HG03520 (cell line): Measurements from ENCODE around the gene TBCK.
A peak's percentile ranks its signal among the peaks of the same experiment; 100 is the strongest.

Experiments used
- ATAC-seq: cut with Tn5 transposase; IDR thresholded peaks from one replicate; pipeline ENCODE4 v1.9.1; 2021; ENCODE audit warnings: mild to moderate bottlenecking, moderate library complexity; ENCODE audit not compliant: unreplicated experiment

Gene TBCK

GRCh38 chr4:106289737-106290136 lies 26.3 kb downstream of the TBCK start:
- no peak for ATAC-seq

GRCh38 chr4:106287353-106287969 lies 28.5 kb downstream of the TBCK start:
- no peak for ATAC-seq

GRCh38 chr4:106286611-106287010 lies 29.4 kb downstream of the TBCK start:
- no peak for ATAC-seq

GRCh38 chr4:106284227-106284626 lies 31.8 kb downstream of the TBCK start:
- ATAC-seq = no peak

- no peak for ATAC-seq
Measured at GRCh38 chr4:106277140-106277675, 38.8 kb downstream of the TBCK start.

GRCh38 chr4:106273831-106274230 lies 42.2 kb downstream of the TBCK start:
- ATAC-seq = no peak

- no peak for ATAC-seq
Measured at GRCh38 chr4:106270736-106271135, 45.3 kb downstream of the TBCK start.

GRCh38 chr4:106269711-106270110 lies 46.3 kb downstream of the TBCK start:
- no peak for ATAC-seq

GRCh38 chr4:106268786-106269185 lies 47.2 kb downstream of the TBCK start:
- no peak for ATAC-seq

GRCh38 chr4:106266201-106266600 lies 49.8 kb downstream of the TBCK start:
- ATAC-seq = peak; percentile 50

GRCh38 chr4:106264331-106264728 lies 51.7 kb downstream of the TBCK start:
- ATAC-seq = no peak

- no peak for ATAC-seq
Measured at GRCh38 chr4:106263594-106264330, 52.2 kb downstream of the TBCK start.

GRCh38 chr4:106261980-106262379 lies 54.0 kb downstream of the TBCK start:
- no peak for ATAC-seq

GRCh38 chr4:106258145-106259045 lies 57.6 kb downstream of the TBCK start:
- ATAC-seq = no peak

GRCh38 chr4:106256190-106256589 lies 59.8 kb downstream of the TBCK start:
- no peak for ATAC-seq

GRCh38 chr4:106255195-106255594 lies 60.8 kb downstream of the TBCK start:
- ATAC-seq = no peak

- no peak for ATAC-seq
Measured at GRCh38 chr4:106253364-106254129, 62.5 kb downstream of the TBCK start.

- no peak for ATAC-seq
Measured at GRCh38 chr4:106247600-106247999, 68.4 kb downstream of the TBCK start.

- ATAC-seq = no peak
Measured at GRCh38 chr4:106246441-106246840, 69.6 kb downstream of the TBCK start.

- no peak for ATAC-seq
Measured at GRCh38 chr4:106245176-106245575, 70.8 kb downstream of the TBCK start.

GRCh38 chr4:106240699-106241098 lies 75.3 kb downstream of the TBCK start:
- no peak for ATAC-seq
